Cardiac muscle cell (in vitro differentiated cells and primary cell): ENCODE measurements around the gene FBXW8. TPM values are rescaled to one million over a fixed set of nuclear protein-coding genes. Genes with fewer than 3 reads are reported as not detected.
A peak's percentile ranks its signal among the peaks of the same experiment; 100 is the strongest.

Experiments
- DNase-seq, 2 donors: peaks; one replicate each; pipeline versions ENCODE4 v3.0.0 to v3.0.0-alpha.2; 2010 to 2017; ENCODE audit warnings: low read depth in 1 of 2, low spot score in 1 of 2
- H3K27ac ChIP-seq: fragments of 200-600 bp; sonication (generic); 2 replicates; pipeline ENCODE4 v1.5.1; 2016
- H3K27me3 ChIP-seq: fragments of 200-600 bp; sonication (generic); 2 replicates; pipeline ENCODE4 v1.6.0; 2016; ENCODE audit warnings: control low read depth
- H3K36me3 ChIP-seq: fragments of 200-600 bp; sonication (generic); 2 replicates; pipeline ENCODE4 v1.5.1; 2016; ENCODE audit warnings: control low read depth
- H3K4me1 ChIP-seq: fragments of 200-600 bp; sonication (generic); 2 replicates; pipeline ENCODE4 v1.8.1; 2017; ENCODE audit warnings: low read depth, mild to moderate bottlenecking, mixed run types
- H3K4me3 ChIP-seq: fragments of 200-600 bp; sonication (generic); 2 replicates; pipeline ENCODE4 v1.5.1; 2016; ENCODE audit warnings: mild to moderate bottlenecking
- H3K9me3 ChIP-seq: fragments of 200-600 bp; sonication (generic); 2 replicates; pipeline ENCODE4 v1.5.1; 2017; ENCODE audit warnings: low read depth, mild to moderate bottlenecking, control low read depth
- CTCF ChIP-seq: IDR thresholded peaks from 2 replicates; pipeline ENCODE4 v1.5.1; 2012; ENCODE audit warnings: low read depth, mild to moderate bottlenecking, low read length
- polyA plus RNA-seq: library from polyadenylated mRNA; unstranded; fragments of >200 nt; fragmentation: Nextera tagmentation; extraction: Ambion mirVana; gene quantifications from 2 replicates; pipeline ENCODE4 v1.2.1, GENCODE V29; 2016
- total RNA-seq: library from RNA; depleted of rRNA; stranded (reverse); fragments of >200 nt; gene quantifications from 2 replicates; pipeline ENCODE4 v1.2.3, GENCODE V29; 2016

Gene FBXW8
- total and polyA plus RNA-seq, 2 experiments from 2014 or later, result 15.3 to 25.7 TPM

DNA sequence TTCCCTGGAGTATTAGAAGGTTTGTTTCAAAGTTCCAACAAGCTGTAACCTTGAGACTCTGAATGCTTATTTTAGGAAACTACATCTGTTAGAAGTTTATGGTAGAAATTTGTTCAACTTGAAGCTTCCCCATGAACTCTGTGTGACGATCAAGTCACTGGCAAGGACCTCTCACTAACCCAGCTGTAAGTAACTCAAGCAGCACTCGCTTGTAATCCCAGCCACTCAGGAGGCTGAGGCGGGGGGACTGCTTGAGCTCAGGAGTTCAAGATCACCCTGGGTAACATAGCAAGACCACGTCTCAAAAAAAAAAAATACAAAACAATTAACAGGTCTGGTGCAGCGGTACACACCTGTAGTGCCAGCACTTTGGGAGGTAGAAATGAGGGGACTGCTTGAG is 162.9 kb downstream of the FBXW8 start:
- Histone ChIP-seq H3K36me3 (no peaks in the 10 kb centered on the region), H3K4me1 (peaks cover 34% of the 10 kb centered on the region), H3K4me3 (no peak overlapping the region), H3K27ac (peak overlapping the region; percentile 22), H3K27me3 (no peaks in the 10 kb centered on the region), H3K9me3 (no peaks in the 10 kb centered on the region)
- no peak for DNase-seq
- TF ChIP-seq CTCF, result no peak

- Histone ChIP-seq H3K27me3 (no peaks in the 10 kb centered on the region), H3K4me1 (peaks cover 27% of the 10 kb centered on the region), H3K9me3 (no peaks in the 10 kb centered on the region), H3K36me3 (no peaks in the 10 kb centered on the region), H3K27ac (peak overlapping the region; percentile 71), H3K4me3 (no peak overlapping the region)
- no peak for DNase-seq
- no peak for TF ChIP-seq CTCF
These were observed 165.9 kb downstream of the FBXW8 start for GRCh38 chr12:117076410-117077372.

- no peaks in the 10 kb centered on the region for H3K36me3 ChIP-seq
- DNase-seq, result no peak
- H3K9me3 ChIP-seq, result no peaks in the 10 kb centered on the region
- TF ChIP-seq CTCF, result no peak
- H3K4me3 ChIP-seq, result no peak overlapping the region
- H3K27me3 ChIP-seq, result no peaks in the 10 kb centered on the region
- H3K4me1 ChIP-seq, result peaks cover 22% of the 10 kb centered on the region
- H3K27ac ChIP-seq, result no peak overlapping the region
These were observed 168.7 kb downstream of the FBXW8 start for GRCh38 chr12:117079487-117079886.

DNA sequence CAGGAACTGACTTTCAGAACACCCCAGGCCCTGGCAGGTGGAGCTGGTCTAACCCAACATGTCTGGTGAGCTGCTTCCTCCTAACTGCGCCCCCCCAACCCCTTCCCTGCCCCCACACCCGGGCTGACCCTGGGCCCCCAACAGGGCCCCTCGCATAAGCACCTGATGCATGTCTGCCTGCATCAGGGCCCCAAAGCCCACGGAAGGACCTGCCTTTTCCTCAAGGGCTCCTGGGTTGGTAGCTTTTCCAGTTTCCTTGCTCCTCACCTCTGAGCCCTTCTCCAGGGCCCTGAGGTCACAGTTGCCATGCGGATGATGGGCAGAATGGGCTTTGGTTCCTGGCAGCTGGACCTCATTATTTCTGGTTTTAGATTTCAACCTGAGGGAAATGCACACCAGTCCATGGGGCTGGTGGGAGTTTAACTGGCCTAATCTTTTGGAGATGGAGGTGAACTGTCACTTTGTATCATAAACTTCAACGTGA is 170.0 kb downstream of the FBXW8 start:
- peaks cover 22% of the 10 kb centered on the region for H3K4me1 ChIP-seq
- H3K9me3 ChIP-seq, result no peaks in the 10 kb centered on the region
- H3K36me3 ChIP-seq, result no peaks in the 10 kb centered on the region
- H3K27me3 ChIP-seq, result no peaks in the 10 kb centered on the region
- TF ChIP-seq CTCF, result no peak
- no peak overlapping the region for H3K4me3 ChIP-seq
- no peak for DNase-seq
- no peak overlapping the region for H3K27ac ChIP-seq

Other genes with a start within 250 kb of the FBXW8 start
- 16.3 and 23.5 TPM in 2 replicates for gene SPRING1, start 172.9 kb upstream of the FBXW8 start, total RNA-seq
- 14.2 and 19.4 TPM in 2 replicates for gene SPRING1, start 172.9 kb upstream of the FBXW8 start, polyA plus RNA-seq
- 17.5 and 19.1 TPM in 2 replicates for gene RNFT2, start 172.6 kb upstream of the FBXW8 start, total RNA-seq
- gene RNFT2, start 172.6 kb upstream of the FBXW8 start, polyA plus RNA-seq, result 11.0 and 12.3 TPM in 2 replicates
- gene HRK, start 29.5 kb upstream of the FBXW8 start, total RNA-seq, result 0.25 TPM in 1 of 2 replicates, not detected in the other
- 0.06 and 0.17 TPM in 2 replicates for gene HRK, start 29.5 kb upstream of the FBXW8 start, polyA plus RNA-seq
- 30.3 and 52.4 TPM in 2 replicates for gene TESC, start 188.5 kb downstream of the FBXW8 start, total RNA-seq
- gene TESC, start 188.5 kb downstream of the FBXW8 start, polyA plus RNA-seq, result 24.5 and 57.7 TPM in 2 replicates